Upper lobe of right lung (tissue), 1 donor: Measurements from ENCODE around the gene NOP56. TPM values are rescaled to one million over a fixed set of nuclear protein-coding genes. Genes with fewer than 3 reads are reported as not detected.
A peak's percentile ranks its signal among the peaks of the same experiment; 100 is the strongest.

Source experiments
- ATAC-seq: fragments of 200-7000 bp; cut with Tn5 transposase; one replicate; pipeline ENCODE4 v1.9.1; 2020; ENCODE audit warnings: mild to moderate bottlenecking, moderate library complexity
- DNase-seq: peaks from one replicate; pipeline ENCODE4 v3.0.0-alpha.2; 2020
- H3K27ac ChIP-seq: fragments of 200-600 bp; one replicate; pipeline ENCODE4 v1.8.0; 2022
- H3K27me3 ChIP-seq: fragments of 200-600 bp; one replicate; pipeline ENCODE4 v1.8.0; 2022; ENCODE audit warnings: mild to moderate bottlenecking
- H3K36me3 ChIP-seq: fragments of 200-600 bp; one replicate; pipeline ENCODE4 v1.8.0; 2022
- H3K4me1 ChIP-seq: fragments of 200-600 bp; one replicate; pipeline ENCODE4 v1.8.0; 2022
- H3K4me3 ChIP-seq: fragments of 200-600 bp; one replicate; pipeline ENCODE4 v1.8.0; 2022; ENCODE audit warnings: mild to moderate bottlenecking
- H3K9me3 ChIP-seq: fragments of 200-600 bp; one replicate; pipeline ENCODE4 v1.8.0; 2022
- intact Hi-C: fragments of 100-400 bp; cut with DNase I; formaldehyde crosslinking; loops from one replicate; pipeline ENCODE4 v1.11.0; 2022
- total RNA-seq: library from RNA; stranded (reverse); fragmentation: NEBNext Ultra II Directional; extraction: Animal tissue kit (Norgen Biotek cat#: 25700); gene quantifications from one replicate; pipeline ENCODE4 v1.2.1, GENCODE V29; 2021
- TF ChIP-seq, protein P1 (sequence below): fragments of 200-600 bp; IDR thresholded peaks from one replicate; pipeline ENCODE4 v1.8.0; 2022; ENCODE audit warnings: antibody characterized with exemption
- donor health status: DM: no; HTN: yes; CAD: no; lungs with severe emphysema.

The NOP56 gene
- total RNA-seq, 1 donor from 2014 or later = 88.4 TPM

GRCh38 chr20:2659547-2659946 is 7.1 kb downstream of the NOP56 start:
- no peak for DNase-seq
- ATAC-seq = no peak
- peaks cover 10% of the 10 kb centered on the region for H3K4me1 ChIP-seq
- H3K27ac ChIP-seq = no peak overlapping the region
- H3K27me3 ChIP-seq = no peaks in the 10 kb centered on the region
- intact Hi-C loops = no loop called here
- peaks cover 79% of the 10 kb centered on the region for H3K36me3 ChIP-seq
- no peak overlapping the region for H3K4me3 ChIP-seq
- H3K9me3 ChIP-seq = no peaks in the 10 kb centered on the region
- TF ChIP-seq, protein P1, sequence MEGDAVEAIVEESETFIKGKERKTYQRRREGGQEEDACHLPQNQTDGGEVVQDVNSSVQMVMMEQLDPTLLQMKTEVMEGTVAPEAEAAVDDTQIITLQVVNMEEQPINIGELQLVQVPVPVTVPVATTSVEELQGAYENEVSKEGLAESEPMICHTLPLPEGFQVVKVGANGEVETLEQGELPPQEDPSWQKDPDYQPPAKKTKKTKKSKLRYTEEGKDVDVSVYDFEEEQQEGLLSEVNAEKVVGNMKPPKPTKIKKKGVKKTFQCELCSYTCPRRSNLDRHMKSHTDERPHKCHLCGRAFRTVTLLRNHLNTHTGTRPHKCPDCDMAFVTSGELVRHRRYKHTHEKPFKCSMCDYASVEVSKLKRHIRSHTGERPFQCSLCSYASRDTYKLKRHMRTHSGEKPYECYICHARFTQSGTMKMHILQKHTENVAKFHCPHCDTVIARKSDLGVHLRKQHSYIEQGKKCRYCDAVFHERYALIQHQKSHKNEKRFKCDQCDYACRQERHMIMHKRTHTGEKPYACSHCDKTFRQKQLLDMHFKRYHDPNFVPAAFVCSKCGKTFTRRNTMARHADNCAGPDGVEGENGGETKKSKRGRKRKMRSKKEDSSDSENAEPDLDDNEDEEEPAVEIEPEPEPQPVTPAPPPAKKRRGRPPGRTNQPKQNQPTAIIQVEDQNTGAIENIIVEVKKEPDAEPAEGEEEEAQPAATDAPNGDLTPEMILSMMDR = no peak

DNA sequence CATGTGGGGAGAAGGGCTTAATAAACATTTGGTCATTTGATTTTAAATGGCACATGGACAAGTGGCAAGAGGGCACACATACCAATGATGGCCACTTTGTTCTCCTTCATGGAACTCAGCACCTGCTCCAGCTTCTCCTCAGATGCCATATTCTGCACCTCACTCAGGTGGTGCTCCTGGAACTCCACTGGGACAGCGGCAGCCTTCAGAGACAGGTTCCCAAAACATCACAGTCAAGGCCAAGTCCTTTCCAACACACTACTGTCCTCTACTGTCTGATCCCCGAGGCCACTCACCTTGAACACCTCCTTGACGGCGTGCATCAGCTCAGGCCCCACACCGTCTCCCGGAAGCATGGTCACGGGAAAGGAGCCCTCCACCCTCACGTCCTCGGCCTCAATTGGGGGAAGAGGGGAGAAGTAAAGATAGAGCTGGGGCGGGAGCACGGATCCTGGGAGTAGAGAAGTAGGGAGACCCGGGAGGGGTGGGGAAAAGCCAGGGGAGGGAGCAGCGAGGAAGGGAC is 11.0 kb downstream of the NOP56 start:
- intact Hi-C loops = no loop called here
- Histone ChIP-seq H3K9me3 (no peaks in the 10 kb centered on the region), H3K27me3 (no peaks in the 10 kb centered on the region), H3K36me3 (peaks cover 40% of the 10 kb centered on the region), H3K27ac (peak overlapping the region; percentile 97), H3K4me1 (peaks cover 13% of the 10 kb centered on the region), H3K4me3 (peak overlapping the region; percentile 62)
- DNase-seq (no peak), ATAC-seq (no peak)
- TF ChIP-seq, protein P1 = no peak

DNA sequence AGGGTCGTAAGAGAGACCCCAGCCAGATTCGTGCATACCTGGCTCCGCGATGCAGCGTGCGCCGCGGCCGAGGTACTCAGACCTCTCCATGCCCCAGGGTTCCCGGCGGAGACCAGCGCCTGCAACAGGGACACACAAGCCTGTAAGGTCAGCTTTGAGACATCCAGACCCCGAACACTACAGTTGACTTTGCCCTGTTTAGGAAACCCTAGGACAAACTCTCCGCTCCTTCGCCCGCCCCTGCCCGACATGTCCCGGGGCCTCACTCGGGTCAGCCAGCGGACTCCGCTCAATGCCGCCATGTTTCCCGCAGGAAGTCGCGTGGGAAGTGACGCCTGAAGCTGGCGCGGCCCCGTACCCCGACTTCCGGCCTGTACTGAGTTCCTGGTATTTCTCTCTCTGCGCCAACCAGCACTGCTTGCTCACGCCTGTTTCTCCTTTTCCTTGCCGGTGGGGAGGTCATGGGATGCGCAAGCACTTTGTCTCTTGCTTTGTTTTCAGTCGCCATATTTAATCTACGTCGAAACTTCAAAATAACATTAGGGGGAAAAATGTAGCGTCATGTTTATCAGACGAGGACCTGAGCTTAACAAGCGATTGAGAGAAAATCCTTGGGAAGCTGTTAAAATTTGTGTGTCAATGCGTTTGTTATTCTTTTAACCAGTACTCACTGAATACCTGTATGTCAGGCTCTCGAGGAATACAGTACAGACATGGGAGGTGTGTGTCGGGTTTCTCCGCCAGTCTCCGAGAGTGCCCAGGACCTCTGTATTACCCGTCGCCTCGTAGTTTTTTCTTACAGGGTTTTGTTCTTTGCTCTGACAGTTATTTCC is 11.7 kb downstream of the NOP56 start, which contains the start of gene IDH3B:
Gene IDH3B, minus strand, starts transcription at position 330 of the 833 bp plus-strand sequence. Its CDS starts 28 bp downstream, at position 302.
- H3K4me1 ChIP-seq = peaks cover 13% of the 10 kb centered on the region
- H3K36me3 ChIP-seq = peaks cover 33% of the 10 kb centered on the region
- H3K27ac ChIP-seq = peak within 1 kb of the TSS; percentile 97
- intact Hi-C loops = no loop called here
- H3K4me3 ChIP-seq = peak within 1 kb of the TSS; percentile 62
- peak; percentile 95 for DNase-seq
- H3K9me3 ChIP-seq = no peaks in the 10 kb centered on the region
- H3K27me3 ChIP-seq = no peaks in the 10 kb centered on the region
- ATAC-seq = peak; percentile 98
- TF ChIP-seq, protein P1 = no peak

DNA sequence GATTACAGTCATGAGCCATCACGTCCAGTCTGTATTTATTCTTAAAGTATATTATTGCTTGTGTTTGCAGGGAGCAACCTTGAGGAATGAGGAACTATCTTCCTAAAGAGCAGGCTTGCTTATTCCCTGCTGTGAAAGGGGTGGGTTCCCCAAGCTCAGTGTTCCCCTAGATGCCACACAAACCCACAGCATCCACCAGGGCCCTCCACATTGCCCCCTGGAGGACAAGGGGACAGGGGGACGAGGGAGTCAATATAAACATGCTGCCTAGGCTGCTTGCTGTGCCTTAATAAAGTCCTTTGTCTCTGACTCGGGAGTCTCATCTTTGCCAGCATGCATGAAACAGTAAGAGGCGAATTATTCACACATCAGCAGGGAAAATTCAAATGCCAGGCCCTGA is 19.5 kb downstream of the NOP56 start:
- H3K9me3 ChIP-seq = no peaks in the 10 kb centered on the region
- H3K27me3 ChIP-seq = no peaks in the 10 kb centered on the region
- intact Hi-C loops = no loop called here
- TF ChIP-seq, protein P1 = no peak
- DNase-seq = no peak
- ATAC-seq = no peak
- H3K4me3 ChIP-seq = no peak overlapping the region
- no peaks in the 10 kb centered on the region for H3K36me3 ChIP-seq
- no peak overlapping the region for H3K27ac ChIP-seq
- H3K4me1 ChIP-seq = no peaks in the 10 kb centered on the region

- Histone ChIP-seq H3K4me3 (no peak overlapping the region), H3K36me3 (no peaks in the 10 kb centered on the region), H3K9me3 (no peaks in the 10 kb centered on the region), H3K27ac (no peak overlapping the region), H3K4me1 (no peaks in the 10 kb centered on the region), H3K27me3 (no peaks in the 10 kb centered on the region)
- no peak for DNase-seq
- TF ChIP-seq, protein P1 = no peak
- intact Hi-C loops = no loop called here
- no peak for ATAC-seq
Observed at GRCh38 chr20:2672446-2672845, 20.0 kb downstream of the NOP56 start.
